ENCODE measurements around the gene JOSD1. TPM values are rescaled to one million over a fixed set of nuclear protein-coding genes. Genes with fewer than 3 reads are reported as not detected.

The JOSD1 gene
- total and polyA plus RNA-seq, 9 of the 15 experiments (the other 6 are each of a cell fraction or from before 2014, with no cell fraction given), result 8.9 to 39.1 (median 30.4) TPM

GRCh38 chr22:38675833-38676232, 24.9 kb downstream of the JOSD1 start:
- H3K27ac ChIP-seq (ENCODE audit: extremely low read depth, low read depth, low read length), result no peak overlapping the region
- in situ Hi-C loops (cut with MboI) (no loop called here), intact Hi-C loops (cut with micrococcal nuclease) (no loop called here)
- no peaks in the 10 kb centered on the region for H3K27me3 ChIP-seq (ENCODE audit: control insufficient read depth in 2 of 2, insufficient read depth in 2 of 2, low read length in 2 of 2)
- H3K9ac ChIP-seq (ENCODE audit: insufficient read depth in 1 of 2, low read depth in 2 of 2, low read length in 2 of 2), result no peak overlapping the region
- TF ChIP-seq EP400 (IDR thresholded peaks at IDR 0.05), result no peak
- no peak for TF ChIP-seq WHSC1 (IDR thresholded peaks at IDR 0.05; ENCODE audit: low read length)
- TF ChIP-seq SRSF7 (optimal IDR thresholded peaks at IDR 0.05; ENCODE audit: low read depth, low read length), result no peak
- TF ChIP-seq CAMTA2 (CRISPR knock-in tag; conservative IDR thresholded peaks at IDR 0.05), result no peak
- 0 out of 2 replicates have a peak, but pooled peaks have one; percentile 17 for TF ChIP-seq CBFA2T2 (conservative IDR thresholded peaks at IDR 0.05)
- peak; percentile 40; the same call in 1 of the 2 replicates for TF ChIP-seq CBFA2T3 (IDR thresholded peaks at IDR 0.05)
- TF ChIP-seq EHMT2 (IDR thresholded peaks at IDR 0.05), result no peak
- no peak for TF ChIP-seq FOXM1 (IDR thresholded peaks at IDR 0.05; ENCODE audit: low read depth)
- TF ChIP-seq FOXM1 (CRISPR knock-in tag; IDR thresholded peaks at IDR 0.05; ENCODE audit: low read depth), result no peak
- no peak for TF ChIP-seq TOE1 (IDR thresholded peaks at IDR 0.05; ENCODE audit: borderline replicate concordance)
- no peak for TF ChIP-seq TOE1 (CRISPR knock-in tag; IDR thresholded peaks at IDR 0.05; ENCODE audit: borderline replicate concordance, low read depth)
- no peak for TF ChIP-seq FOXA3 (CRISPR knock-in tag; conservative IDR thresholded peaks at IDR 0.05 in 1 of 2, IDR thresholded peaks at IDR 0.05 in 1 of 2)
- no peak for TF ChIP-seq PHB2 (IDR thresholded peaks at IDR 0.05; ENCODE audit: low read depth)
- TF ChIP-seq RFX7 (CRISPR knock-in tag; IDR thresholded peaks at IDR 0.05), result no peak
- TF ChIP-seq HDAC3 (IDR thresholded peaks at IDR 0.05; ENCODE audit: borderline replicate concordance, partially characterized antibody), result no peak
- no peak for TF ChIP-seq HNRNPK (IDR thresholded peaks at IDR 0.05; ENCODE audit: low read depth, low read length, poor library complexity, severe bottlenecking)
- no peak for TF ChIP-seq NFYB (IDR thresholded peaks at IDR 0.05; ENCODE audit: extremely low read depth, insufficient read length)
- no peak for TF ChIP-seq IRF1 (CRISPR knock-in tag; IDR thresholded peaks at IDR 0.05; ENCODE audit: borderline replicate concordance)
- TF ChIP-seq MYBL2 (IDR thresholded peaks at IDR 0.05; ENCODE audit: low read depth), result no peak
- no peak for TF ChIP-seq MYBL2 (CRISPR knock-in tag; IDR thresholded peaks at IDR 0.05; ENCODE audit: borderline replicate concordance)
- TF ChIP-seq ZNF584 (CRISPR knock-in tag; IDR thresholded peaks at IDR 0.05; ENCODE audit: low read depth), result no peak
- no peak for TF ChIP-seq RHOXF2B (CRISPR knock-in tag; conservative IDR thresholded peaks at IDR 0.05)
- no peak for TF ChIP-seq RUNX1 (IDR thresholded peaks at IDR 0.05; ENCODE audit: low read depth)
- TF ChIP-seq TCF3 (CRISPR knock-in tag; IDR thresholded peaks at IDR 0.05), result peak; percentile 51
- no peaks in the 10 kb centered on the region for H3K9me3 ChIP-seq (replicated peaks; ENCODE audit: control insufficient read depth, insufficient read depth, low read depth, low read length)
- no peak overlapping the region for H3K4me2 ChIP-seq (ENCODE audit: insufficient read depth, low read length)
- ATAC-seq (no peak), DNase-seq (ENCODE audit: extremely low read depth in 1 of 4, low spot score in 3 of 4) (peak in 1 of 4 experiments; percentile 28), FAIRE-seq (peak; percentile 26)
- no TSS peak for BruUV-seq (replicated peaks)
- POLR2A ChIA-PET, result interaction anchor here (1.1 to 1.7 kb wide), 3 partner anchors 8 to 85 kb away, joined by 3 to 6 read pairs (median 5); no protein-coding TSS in a partner anchor
- peaks cover 0 to 6% of the 10 kb centered on the region in 2 experiments; a peak in 3 of 5 replicates for H3K4me1 ChIP-seq (replicated peaks in 1 of 2; ENCODE audit: control insufficient read depth in 2 of 2, insufficient read depth in 2 of 2, low read length in 2 of 2)
- no peaks in the 10 kb centered on the region for H3K9me1 ChIP-seq (ENCODE audit: control insufficient read depth, insufficient read depth, low read length)
- CTCF ChIA-PET (ENCODE audit: low intra/inter-chr PET ratio), result no interaction called here
- H3K79me2 ChIP-seq (ENCODE audit: control insufficient read depth, insufficient read depth, low read length), result no peaks in the 10 kb centered on the region
- WGBS (ENCODE audit: insufficient coverage, low coverage, missing lambda C conversion rate), result 31% methylated on average over 3 of the region's 3 CpGs
- H2AFZ ChIP-seq (ENCODE audit: low read depth, low read length), result no peak overlapping the region
- peaks cover 9% of the 10 kb centered on the region; the same call in 2 of the 3 replicates for H3K36me3 ChIP-seq (ENCODE audit: control insufficient read depth, insufficient read depth, low read length)
- no peaks in the 10 kb centered on the region for H4K20me1 ChIP-seq (replicated peaks; ENCODE audit: control insufficient read depth, insufficient read depth, low read length)
- no peak overlapping the region for H3K4me3 ChIP-seq

Measured in K562 (cell line).